AG09319 (cell line): ENCODE data around the gene OR10P1.

Source experiments
- DNase-seq: peaks from one replicate; pipeline ENCODE4 v3.0.0-alpha.2; 2010; ENCODE audit warnings: low read depth; ENCODE audit errors: extremely low read depth
- TF ChIP-seq, protein P1 (sequence below): IDR thresholded peaks from 2 replicates; pipeline ENCODE4 v1.5.1; 2011; ENCODE audit warnings: low read depth, mild to moderate bottlenecking, inconsistent platforms, low read length, moderate library complexity

OR10P1 gene

DNA sequence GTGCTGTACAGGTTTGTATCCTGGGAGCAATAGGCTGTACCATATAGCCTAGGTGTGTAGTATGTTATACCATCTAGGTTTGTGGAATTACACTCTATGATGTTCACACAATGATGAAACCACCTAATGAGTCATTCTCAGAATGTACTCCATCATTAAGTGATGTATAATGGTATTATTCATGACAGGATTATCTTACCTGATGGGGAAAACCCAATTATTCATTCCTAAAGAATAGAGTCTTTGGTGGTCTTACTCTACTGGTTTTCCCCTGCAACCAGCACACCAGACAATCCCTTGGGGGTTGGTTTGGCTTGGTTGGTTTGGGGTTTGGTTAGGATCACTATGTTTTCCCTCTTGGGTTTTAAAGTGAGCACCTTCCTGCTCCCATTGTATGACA is 12.6 kb upstream of the OR10P1 start:
- no peak for DNase-seq
- TF ChIP-seq, protein P1, sequence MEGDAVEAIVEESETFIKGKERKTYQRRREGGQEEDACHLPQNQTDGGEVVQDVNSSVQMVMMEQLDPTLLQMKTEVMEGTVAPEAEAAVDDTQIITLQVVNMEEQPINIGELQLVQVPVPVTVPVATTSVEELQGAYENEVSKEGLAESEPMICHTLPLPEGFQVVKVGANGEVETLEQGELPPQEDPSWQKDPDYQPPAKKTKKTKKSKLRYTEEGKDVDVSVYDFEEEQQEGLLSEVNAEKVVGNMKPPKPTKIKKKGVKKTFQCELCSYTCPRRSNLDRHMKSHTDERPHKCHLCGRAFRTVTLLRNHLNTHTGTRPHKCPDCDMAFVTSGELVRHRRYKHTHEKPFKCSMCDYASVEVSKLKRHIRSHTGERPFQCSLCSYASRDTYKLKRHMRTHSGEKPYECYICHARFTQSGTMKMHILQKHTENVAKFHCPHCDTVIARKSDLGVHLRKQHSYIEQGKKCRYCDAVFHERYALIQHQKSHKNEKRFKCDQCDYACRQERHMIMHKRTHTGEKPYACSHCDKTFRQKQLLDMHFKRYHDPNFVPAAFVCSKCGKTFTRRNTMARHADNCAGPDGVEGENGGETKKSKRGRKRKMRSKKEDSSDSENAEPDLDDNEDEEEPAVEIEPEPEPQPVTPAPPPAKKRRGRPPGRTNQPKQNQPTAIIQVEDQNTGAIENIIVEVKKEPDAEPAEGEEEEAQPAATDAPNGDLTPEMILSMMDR, result no peak

DNA sequence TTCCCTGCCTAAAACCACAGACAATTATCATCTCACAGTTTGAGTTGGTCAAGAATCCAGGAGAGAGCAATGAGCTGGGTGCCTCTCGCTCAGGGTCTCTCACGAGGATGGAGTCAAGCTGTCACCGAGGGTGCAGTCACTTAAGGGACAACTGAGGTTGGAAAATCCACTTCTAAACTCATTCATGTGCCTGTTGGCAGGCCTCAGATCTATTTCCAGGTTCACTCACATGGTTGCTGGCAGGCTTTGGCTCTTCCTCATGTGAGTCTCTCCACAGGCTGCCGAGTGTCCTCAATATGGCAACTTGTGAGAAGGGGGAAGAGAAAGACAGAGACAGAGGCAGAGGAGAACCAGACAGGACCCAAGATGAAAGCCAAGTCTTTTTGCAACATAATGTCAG is 10.5 kb upstream of the OR10P1 start:
- no peak for DNase-seq
- TF ChIP-seq, protein P1, result no peak

DNA sequence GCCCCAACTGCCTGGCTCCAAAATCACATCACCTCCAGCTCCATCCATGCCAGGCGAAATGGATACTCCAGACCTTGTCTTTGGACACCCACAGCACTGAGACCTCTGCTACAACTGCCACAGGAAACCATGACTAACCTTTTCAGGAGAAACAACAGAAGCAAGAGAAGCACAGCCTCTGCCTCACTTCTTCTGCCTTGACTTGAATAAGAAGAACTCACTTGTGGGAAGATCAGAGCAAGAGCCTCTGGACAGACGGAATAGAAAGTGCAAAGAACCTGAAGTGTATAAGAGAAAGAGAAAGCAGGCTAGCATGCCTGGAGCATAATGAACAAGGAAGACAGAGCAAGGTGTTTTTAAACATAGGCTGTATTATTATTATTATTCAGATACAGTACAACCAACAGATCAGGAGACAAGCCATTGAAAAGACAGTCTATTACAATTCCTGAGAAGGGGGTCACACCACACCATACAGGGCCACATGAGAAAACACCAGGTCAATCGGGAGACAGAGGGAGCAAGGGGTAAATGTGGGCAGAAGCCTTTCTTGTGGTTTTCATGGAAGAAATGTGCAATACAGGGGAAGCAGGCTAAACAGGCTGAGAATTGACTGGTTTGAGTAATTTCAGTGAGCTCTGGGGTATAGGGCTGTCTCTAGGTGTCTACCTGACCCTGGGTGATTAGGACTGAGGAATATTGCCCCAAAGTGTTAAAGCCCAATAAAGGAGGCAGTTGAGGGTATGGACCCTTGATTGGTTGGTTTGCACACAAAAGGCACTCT is 7.4 kb upstream of the OR10P1 start:
- DNase-seq, result no peak
- TF ChIP-seq, protein P1, result no peak

DNA sequence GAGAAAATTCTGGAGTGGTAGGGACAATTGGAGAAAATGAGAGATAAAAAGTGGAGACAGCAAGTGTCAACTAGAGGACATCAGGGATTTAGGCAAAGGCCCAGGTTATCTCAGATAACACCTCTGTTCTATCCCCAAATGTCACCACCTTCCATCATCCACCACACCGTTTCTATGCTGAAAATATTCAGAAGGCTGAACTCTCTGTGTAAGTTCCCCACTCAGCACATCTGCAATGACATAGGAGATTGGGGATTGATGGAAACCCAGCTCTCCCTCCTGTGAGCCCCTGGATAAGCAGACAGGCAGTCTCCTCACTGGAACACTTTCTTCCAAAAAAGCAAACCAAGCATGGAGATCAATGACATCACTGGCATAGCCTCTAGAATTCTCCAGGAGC is 5.6 kb upstream of the OR10P1 start:
- TF ChIP-seq, protein P1, result no peak
- no peak for DNase-seq

DNA sequence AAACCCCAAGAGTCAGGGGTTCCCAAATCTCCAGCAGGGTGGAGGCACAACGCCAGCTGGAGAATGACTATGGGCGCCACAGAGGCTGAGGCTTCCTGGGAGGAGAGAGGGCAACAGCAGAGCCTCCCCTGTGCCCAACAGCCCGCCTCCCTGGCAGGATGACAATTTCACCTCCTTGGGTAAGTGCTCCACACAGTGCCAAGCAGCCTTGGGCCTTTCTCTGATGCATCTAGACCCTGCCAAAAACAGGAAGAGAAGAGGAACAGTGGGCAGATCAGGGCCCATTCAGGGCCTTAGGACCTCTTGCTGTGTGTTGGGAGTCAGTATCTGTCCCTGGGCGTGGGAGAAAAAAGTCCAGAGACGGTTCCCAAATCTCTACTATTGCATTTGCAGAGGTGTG is 5.0 kb upstream of the OR10P1 start:
- TF ChIP-seq, protein P1, result no peak
- DNase-seq, result no peak

DNA sequence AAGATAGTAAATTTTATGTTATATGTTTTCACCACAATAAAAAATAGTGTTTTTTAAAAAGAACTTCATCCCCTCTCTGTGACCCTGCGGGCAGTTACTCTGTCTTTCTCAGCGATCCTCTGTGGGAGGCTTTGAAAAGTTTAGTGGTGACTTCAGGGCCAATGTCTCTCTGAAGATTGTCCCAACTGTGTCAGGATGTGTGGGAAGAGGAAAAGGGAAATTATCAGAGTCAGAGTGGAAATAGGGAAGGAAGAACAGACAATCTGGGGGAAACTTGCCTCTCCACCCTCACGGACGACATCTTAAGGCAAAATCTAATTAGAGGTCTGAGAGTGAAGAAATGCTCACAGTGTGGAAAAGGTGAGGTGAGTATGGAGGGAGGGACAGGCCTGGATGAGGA is 3.5 kb upstream of the OR10P1 start:
- DNase-seq, result no peak
- TF ChIP-seq, protein P1, result no peak

GRCh38 chr12:55636116-55636655 is 506 bp upstream of the OR10P1 start:
- TF ChIP-seq, protein P1, result no peak

More at GRCh38 chr12:55636116-55636655, 506 bp upstream of the OR10P1 start:
- DNase-seq, result no peak
